Tibial artery (tissue), 4 donors: Measurements from ENCODE around the gene PVALEF.

Experiments
- DNase-seq, 2 donors: peaks; one replicate each; pipeline ENCODE4 v3.0.0-alpha.2; 2019
- H3K27ac ChIP-seq, 2 donors: fragments of 200-600 bp; sonication (generic) in 1 of 2; 1 replicate in 1 of 2; 2 replicates in 1 of 2; pipeline ENCODE4 v1.5.1; 2018 to 2019; ENCODE audit warnings: mild to moderate bottlenecking in 1 of 2
- H3K27me3 ChIP-seq, 2 donors: fragments of 200-600 bp; sonication (generic) in 1 of 2; one replicate each; pipeline versions ENCODE4 v1.5.1 to v1.6.0; 2016 to 2019
- H3K36me3 ChIP-seq, 3 donors: fragments of 200-600 bp; sonication (generic) in 2 of 3; one replicate each; pipeline ENCODE4 v1.5.1; 2016 to 2019; ENCODE audit warnings: mild to moderate bottlenecking in 2 of 3
- H3K4me1 ChIP-seq, 4 donors: fragments of 200-600 bp; sonication (generic) in 2 of 4; 1 replicate in 3 of 4; 2 replicates in 1 of 4; pipeline ENCODE4 v1.5.1; 2016 to 2019
- H3K4me3 ChIP-seq, 2 donors: fragments of 200-600 bp; sonication (generic) in 1 of 2; 1 replicate in 1 of 2; 2 replicates in 1 of 2; pipeline ENCODE4 v1.5.1; 2018 to 2019; ENCODE audit warnings: mild to moderate bottlenecking in 2 of 2
- H3K9me3 ChIP-seq, 3 donors: fragments of 200-600 bp; sonication (generic) in 1 of 3; one replicate each; pipeline ENCODE4 v1.5.1; 2016 to 2019
- intact Hi-C: fragments of 100-400 bp; cut with DNase I; formaldehyde crosslinking; loops from one replicate; pipeline ENCODE4 v1.15.0; 2023; ENCODE audit warnings: low total_unique reads
- TF ChIP-seq, protein P1 (sequence below), 2 experiments: fragments of 200-600 bp in 1 of 2; fragments of 450-650 bp in 1 of 2; IDR thresholded peaks; one replicate each; pipeline ENCODE4 v1.5.1; 2017 to 2019; ENCODE audit warnings: antibody characterized with exemption in 2 of 2, mild to moderate bottlenecking in 1 of 2, moderate library complexity in 1 of 2

The PVALEF gene

DNA sequence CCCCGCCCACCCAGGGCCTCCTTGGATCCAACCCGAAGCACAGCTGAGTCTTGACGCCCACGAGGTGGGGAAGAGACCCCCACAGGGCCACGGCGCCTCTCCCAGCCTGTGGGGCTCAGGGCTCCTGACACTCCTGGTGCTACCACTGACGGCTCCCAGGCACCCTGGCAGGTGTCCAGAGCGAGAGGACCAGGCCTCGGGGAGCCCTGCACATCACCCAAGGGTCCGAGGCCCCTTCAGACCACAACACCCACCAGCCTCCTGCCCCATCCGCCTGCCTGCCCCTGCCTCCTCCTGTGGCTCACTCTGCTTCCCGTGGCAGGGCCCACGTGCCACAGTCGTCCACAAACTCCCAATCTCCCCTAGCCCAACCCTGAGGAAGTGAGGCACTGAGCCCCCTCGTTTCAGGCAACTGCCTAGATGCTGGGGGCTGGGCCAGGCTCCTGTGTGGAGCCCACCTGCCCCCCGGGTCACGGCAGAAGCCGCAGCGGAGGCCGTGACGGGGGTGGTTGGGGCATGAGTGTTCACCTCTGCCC lies 29.0 kb downstream of the PVALEF start:
- H3K27ac ChIP-seq: no peak overlapping the region
- no peaks in the 10 kb centered on the region for H3K27me3 ChIP-seq
- peaks cover 0 to 95% (median 0%) of the 10 kb centered on the region in 3 donors for H3K36me3 ChIP-seq
- no peak for DNase-seq
- no peaks in the 10 kb centered on the region for H3K9me3 ChIP-seq
- no peaks in the 10 kb centered on the region for H3K4me1 ChIP-seq
- TF ChIP-seq, protein P1, sequence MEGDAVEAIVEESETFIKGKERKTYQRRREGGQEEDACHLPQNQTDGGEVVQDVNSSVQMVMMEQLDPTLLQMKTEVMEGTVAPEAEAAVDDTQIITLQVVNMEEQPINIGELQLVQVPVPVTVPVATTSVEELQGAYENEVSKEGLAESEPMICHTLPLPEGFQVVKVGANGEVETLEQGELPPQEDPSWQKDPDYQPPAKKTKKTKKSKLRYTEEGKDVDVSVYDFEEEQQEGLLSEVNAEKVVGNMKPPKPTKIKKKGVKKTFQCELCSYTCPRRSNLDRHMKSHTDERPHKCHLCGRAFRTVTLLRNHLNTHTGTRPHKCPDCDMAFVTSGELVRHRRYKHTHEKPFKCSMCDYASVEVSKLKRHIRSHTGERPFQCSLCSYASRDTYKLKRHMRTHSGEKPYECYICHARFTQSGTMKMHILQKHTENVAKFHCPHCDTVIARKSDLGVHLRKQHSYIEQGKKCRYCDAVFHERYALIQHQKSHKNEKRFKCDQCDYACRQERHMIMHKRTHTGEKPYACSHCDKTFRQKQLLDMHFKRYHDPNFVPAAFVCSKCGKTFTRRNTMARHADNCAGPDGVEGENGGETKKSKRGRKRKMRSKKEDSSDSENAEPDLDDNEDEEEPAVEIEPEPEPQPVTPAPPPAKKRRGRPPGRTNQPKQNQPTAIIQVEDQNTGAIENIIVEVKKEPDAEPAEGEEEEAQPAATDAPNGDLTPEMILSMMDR (IDR thresholded peaks at IDR 0.05): no peak
- intact Hi-C loops: no loop called here
- no peak overlapping the region for H3K4me3 ChIP-seq

GRCh38 chr17:81194941-81195901 lies 29.9 kb downstream of the PVALEF start:
- intact Hi-C loops: no loop called here
- Histone ChIP-seq H3K36me3 (peaks cover 0 to 95% (median 0%) of the 10 kb centered on the region in 3 donors), H3K4me3 (no peak overlapping the region), H3K9me3 (no peaks in the 10 kb centered on the region), H3K27ac (no peak overlapping the region), H3K27me3 (no peaks in the 10 kb centered on the region), H3K4me1 (no peaks in the 10 kb centered on the region)
- DNase-seq: no peak
- TF ChIP-seq, protein P1 (IDR thresholded peaks at IDR 0.05): no peak

DNA sequence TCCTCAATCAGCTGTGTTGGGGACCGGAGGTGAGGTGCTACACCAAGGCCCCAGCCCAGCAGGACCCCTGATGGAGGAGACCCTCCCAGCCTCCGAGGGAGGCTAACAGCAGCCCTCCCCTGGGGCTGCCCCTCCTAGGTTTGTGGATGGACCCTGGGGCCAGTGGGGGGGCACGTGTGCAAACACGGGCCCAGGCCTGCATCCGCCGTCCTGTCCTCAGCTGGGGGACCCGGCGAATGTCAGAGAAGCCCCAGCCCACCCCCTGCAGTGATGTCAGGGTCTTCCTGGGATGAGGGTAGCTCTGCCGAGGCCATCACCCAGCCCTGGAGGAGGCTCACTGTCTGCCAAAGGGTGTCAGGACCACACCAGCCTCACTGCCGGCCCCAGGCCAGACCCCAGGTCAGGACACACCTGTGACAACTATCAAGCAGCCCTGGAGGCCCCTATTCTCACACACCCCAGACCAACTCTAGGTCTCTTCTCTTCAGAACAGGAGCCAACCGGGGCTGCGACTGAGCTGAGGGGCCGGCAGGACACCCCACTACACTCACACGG lies 30.7 kb downstream of the PVALEF start:
- no peaks in the 10 kb centered on the region for H3K9me3 ChIP-seq
- H3K4me1 ChIP-seq: no peaks in the 10 kb centered on the region
- intact Hi-C loops: no loop called here
- peaks cover 0 to 87% (median 0%) of the 10 kb centered on the region in 3 donors for H3K36me3 ChIP-seq
- H3K4me3 ChIP-seq: no peak overlapping the region
- no peaks in the 10 kb centered on the region for H3K27me3 ChIP-seq
- no peak overlapping the region for H3K27ac ChIP-seq
- DNase-seq: no peak
- TF ChIP-seq, protein P1 (IDR thresholded peaks at IDR 0.05): no peak

DNA sequence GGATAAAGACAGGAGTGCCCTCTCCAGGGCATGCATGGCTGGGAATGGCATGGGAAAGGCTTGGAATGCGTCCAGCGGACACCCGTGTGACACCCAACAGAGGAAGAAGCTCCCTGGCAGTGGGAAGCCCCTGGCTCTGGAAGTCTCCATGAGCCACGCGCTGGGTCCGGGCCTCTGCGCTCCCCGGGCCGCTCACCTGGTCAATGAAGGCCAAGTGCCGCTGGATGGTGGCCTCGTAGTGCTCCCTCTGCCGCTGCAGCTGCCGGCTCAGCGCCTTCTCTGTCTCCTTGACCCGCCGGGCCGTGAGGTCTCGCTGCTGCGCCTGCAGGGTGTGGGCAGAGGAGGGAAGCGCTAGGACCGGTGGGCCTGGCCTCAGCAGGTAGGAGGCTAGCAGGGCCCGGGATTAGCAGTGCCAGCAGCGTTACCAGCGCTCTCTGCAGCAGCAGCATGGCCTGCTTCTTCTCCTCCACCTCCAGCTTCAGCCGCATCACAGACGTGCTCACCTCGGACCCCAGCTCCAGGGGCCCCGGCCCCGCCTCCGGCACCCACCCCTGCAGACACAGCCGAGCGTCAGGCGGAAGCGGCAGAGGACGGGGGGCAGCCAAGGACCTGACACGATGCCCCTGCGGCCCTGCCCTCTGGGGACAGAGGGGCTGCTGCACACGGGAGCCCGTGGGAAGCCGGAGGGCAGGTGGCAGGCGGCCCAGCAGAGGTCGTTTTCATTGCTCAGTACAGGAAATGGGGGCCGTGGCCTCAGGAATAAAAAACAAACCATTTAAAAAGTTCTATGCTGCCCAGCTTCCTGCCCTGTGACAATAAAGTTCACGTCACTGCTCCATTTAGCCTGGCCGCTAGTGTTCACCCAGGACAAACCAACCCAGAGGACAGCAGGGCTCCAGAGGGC lies 31.4 kb downstream of the PVALEF start:
- TF ChIP-seq, protein P1 (IDR thresholded peaks at IDR 0.05): no peak

DNA sequence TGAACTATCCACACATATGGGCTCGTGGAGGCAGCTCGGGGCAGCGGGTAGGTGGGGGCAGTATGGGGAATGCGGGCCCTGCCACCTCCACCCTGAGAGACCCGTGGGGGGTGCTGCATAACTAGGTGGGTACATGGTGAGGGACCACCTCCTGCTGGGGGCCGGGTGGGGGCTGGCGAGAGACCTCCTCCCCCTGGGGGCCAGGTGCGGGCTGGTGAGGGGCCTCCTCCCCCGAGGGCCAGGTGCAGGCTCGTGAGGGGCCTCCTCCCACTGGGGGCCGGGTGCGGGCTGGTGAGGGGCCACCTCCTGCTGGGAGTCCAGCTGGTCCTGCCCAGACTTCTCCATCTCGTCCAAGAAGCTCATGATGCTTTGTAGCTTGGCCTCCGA lies 32.1 kb downstream of the PVALEF start:
- TF ChIP-seq, protein P1 (IDR thresholded peaks at IDR 0.05): no peak
- Histone ChIP-seq H3K4me1 (no peaks in the 10 kb centered on the region), H3K27me3 (no peaks in the 10 kb centered on the region), H3K9me3 (no peaks in the 10 kb centered on the region), H3K27ac (no peak overlapping the region), H3K36me3 (peaks cover 0 to 74% (median 0%) of the 10 kb centered on the region in 3 donors), H3K4me3 (no peak overlapping the region)
- intact Hi-C loops: no loop called here
- no peak for DNase-seq

More for the DNA sequence above, 31.4 kb downstream of the PVALEF start:
- Histone ChIP-seq H3K9me3 (no peaks in the 10 kb centered on the region), H3K4me3 (no peak overlapping the region), H3K27me3 (no peaks in the 10 kb centered on the region), H3K36me3 (peaks cover 0 to 80% (median 0%) of the 10 kb centered on the region in 3 donors), H3K4me1 (no peaks in the 10 kb centered on the region), H3K27ac (no peak overlapping the region)
- intact Hi-C loops: no loop called here
- no peak for DNase-seq
